OCI-M2 (cell line): ENCODE measurements around the gene SCIMP.
"Not testable (repeated sequence)": the region's sequence is repeated elsewhere in the genome, so short reads cannot be mapped to it uniquely, and the experiment has no call there.

ENCODE experiments used
- DNase-seq: peaks from one replicate; lab custom pipeline; 2025; ENCODE audit not compliant: unreplicated experiment; lab: John Stamatoyannopoulos, UW

SCIMP gene

GRCh38 chr17:5238333-5238732 is 3.7 kb upstream of the SCIMP start:
- no peak for DNase-seq

- peak; percentile 14 for DNase-seq
Observed at GRCh38 chr17:5237541-5238016, 2.9 kb upstream of the SCIMP start.

- DNase-seq, result no peak
Observed at GRCh38 chr17:5236938-5237540, 2.4 kb upstream of the SCIMP start.

- DNase-seq, result not testable (repeated sequence)
Observed at GRCh38 chr17:5233492-5233891, 1.2 kb downstream of the SCIMP start.

- DNase-seq, result no peak
Observed at GRCh38 chr17:5226940-5227878, 7.5 kb downstream of the SCIMP start.

- DNase-seq, result no peak
Observed at GRCh38 chr17:5225668-5226457, 8.8 kb downstream of the SCIMP start.

GRCh38 chr17:5221912-5222311 is 12.7 kb downstream of the SCIMP start:
- DNase-seq, result not testable (repeated sequence)

GRCh38 chr17:5220074-5220473 is 14.6 kb downstream of the SCIMP start:
- DNase-seq, result no peak

- no peak for DNase-seq
Observed at GRCh38 chr17:5219536-5219935, 15.1 kb downstream of the SCIMP start.

- not testable (repeated sequence) for DNase-seq
Observed at GRCh38 chr17:5217562-5217961, 17.1 kb downstream of the SCIMP start.

- DNase-seq, result no peak
Observed at GRCh38 chr17:5211458-5211857, 23.2 kb downstream of the SCIMP start.

- DNase-seq, result no peak
Observed at GRCh38 chr17:5210614-5211252, 23.9 kb downstream of the SCIMP start.

- DNase-seq, result no peak
Observed at GRCh38 chr17:5210091-5210490, 24.6 kb downstream of the SCIMP start.

- DNase-seq, result no peak
Observed at GRCh38 chr17:5209396-5209795, 25.3 kb downstream of the SCIMP start.

- no peak for DNase-seq
Observed at GRCh38 chr17:5203908-5204294, 30.8 kb downstream of the SCIMP start.

- DNase-seq, result no peak
Observed at GRCh38 chr17:5203178-5203907, 31.3 kb downstream of the SCIMP start.

- no peak for DNase-seq
Observed at GRCh38 chr17:5201011-5201410, 33.6 kb downstream of the SCIMP start.

GRCh38 chr17:5200360-5200759 is 34.3 kb downstream of the SCIMP start:
- no peak for DNase-seq

GRCh38 chr17:5198472-5198871 is 36.2 kb downstream of the SCIMP start:
- DNase-seq, result no peak

GRCh38 chr17:5194346-5194745 is 40.3 kb downstream of the SCIMP start:
- no peak for DNase-seq
